ENCODE results near the gene GALNT3. TPM values are rescaled to one million over a fixed set of nuclear protein-coding genes. Genes with fewer than 3 reads are reported as not detected.

GALNT3 gene
- total RNA-seq, 2 donors from 2014 or later: 1.1 to 1.6 TPM

- intact Hi-C loops (cut with DNase I): no loop called here
These were observed 7.1 kb upstream of the GALNT3 start for GRCh38 chr2:165801176-165801575.

GRCh38 chr2:165796819-165797530, 2.9 kb upstream of the GALNT3 start:
- intact Hi-C loops (cut with DNase I): no loop called here
- no peak for DNase-seq (ENCODE audit: low spot score)

More at GRCh38 chr2:165801176-165801575, 7.1 kb upstream of the GALNT3 start:
- DNase-seq (ENCODE audit: low spot score): no peak

GRCh38 chr2:165796129-165796528, 2.1 kb upstream of the GALNT3 start:
- DNase-seq (ENCODE audit: low spot score): no peak
- intact Hi-C loops (cut with DNase I): no loop called here

- intact Hi-C loops (cut with DNase I): no loop called here
- DNase-seq (ENCODE audit: low spot score): no peak
These were observed 964 bp upstream of the GALNT3 start for GRCh38 chr2:165795011-165795410.

GRCh38 chr2:165794536-165794928, 485 bp upstream of the GALNT3 start:
- peak; percentile 75 for DNase-seq (ENCODE audit: low spot score)
- intact Hi-C loops (cut with DNase I): no loop called here

- intact Hi-C loops (cut with DNase I): no loop called here
- peak; percentile 79 for DNase-seq (ENCODE audit: low spot score)
These were observed 777 bp downstream of the GALNT3 start for GRCh38 chr2:165793161-165793778.

GRCh38 chr2:165792104-165792454, 2.0 kb downstream of the GALNT3 start:
- DNase-seq (ENCODE audit: low spot score): no peak
- intact Hi-C loops (cut with DNase I): no loop called here

GRCh38 chr2:165791421-165792103, 2.5 kb downstream of the GALNT3 start:
- intact Hi-C loops (cut with DNase I): no loop called here
- no peak for DNase-seq (ENCODE audit: low spot score)

GRCh38 chr2:165790466-165790865, 3.6 kb downstream of the GALNT3 start:
- DNase-seq (ENCODE audit: low spot score): no peak
- intact Hi-C loops (cut with DNase I): no loop called here

- DNase-seq (ENCODE audit: low spot score): no peak
- intact Hi-C loops (cut with DNase I): no loop called here
These were observed 6.7 kb downstream of the GALNT3 start for GRCh38 chr2:165787334-165787733.

GRCh38 chr2:165779706-165780105, 14.3 kb downstream of the GALNT3 start:
- no peak for DNase-seq (ENCODE audit: low spot score)
- intact Hi-C loops (cut with DNase I): no loop called here

- intact Hi-C loops (cut with DNase I): no loop called here
- no peak for DNase-seq (ENCODE audit: low spot score)
These were observed 15.2 kb downstream of the GALNT3 start for GRCh38 chr2:165778653-165779451.

- no peak for DNase-seq (ENCODE audit: low spot score)
- intact Hi-C loops (cut with DNase I): no loop called here
These were observed 15.9 kb downstream of the GALNT3 start for GRCh38 chr2:165778187-165778556.

- intact Hi-C loops (cut with DNase I): no loop called here
- no peak for DNase-seq (ENCODE audit: low spot score)
These were observed 16.4 kb downstream of the GALNT3 start for GRCh38 chr2:165777522-165778186.

- DNase-seq (ENCODE audit: low spot score): no peak
- intact Hi-C loops (cut with DNase I): no loop called here
These were observed 17.3 kb downstream of the GALNT3 start for GRCh38 chr2:165776796-165777195.

GRCh38 chr2:165776013-165776412, 18.0 kb downstream of the GALNT3 start:
- intact Hi-C loops (cut with DNase I): no loop called here
- DNase-seq (ENCODE audit: low spot score): no peak

- DNase-seq (ENCODE audit: low spot score): no peak
- intact Hi-C loops (cut with DNase I): no loop called here
These were observed 20.4 kb downstream of the GALNT3 start for GRCh38 chr2:165773684-165774083.

GRCh38 chr2:165772183-165772582, 21.9 kb downstream of the GALNT3 start:
- intact Hi-C loops (cut with DNase I): no loop called here
- DNase-seq (ENCODE audit: low spot score): no peak

GRCh38 chr2:165766326-165766927, 27.6 kb downstream of the GALNT3 start:
- no peak for DNase-seq (ENCODE audit: low spot score)
- intact Hi-C loops (cut with DNase I): no loop called here

All from posterior vena cava (tissue), 2 donors.